ENCODE measurements around the gene BBC3. TPM values are rescaled to one million over a fixed set of nuclear protein-coding genes. Genes with fewer than 3 reads are reported as not detected.
A peak's percentile ranks its signal among the peaks of the same experiment; 100 is the strongest.

The BBC3 gene
- total and polyA plus RNA-seq, 4 experiments from 2014 or later = 3.7 to 32.2 (median 20.0) TPM

GRCh38 chr19:47228937-47229675 is 1.9 kb downstream of the BBC3 start:
- Histone ChIP-seq H3K27me3 (ENCODE audit: insufficient read depth, low read length) (no peaks in the 10 kb centered on the region), H3K4me1 (ENCODE audit: insufficient read depth, low read length) (peaks cover 58% of the 10 kb centered on the region), H3K36me3 (ENCODE audit: insufficient read depth, low read length) (no peaks in the 10 kb centered on the region), H3K4me3 (ENCODE audit: low read length in 2 of 2) (peak overlapping the region; percentile 49 to 85), H3K9me3 (ENCODE audit: control insufficient read depth in 1 of 2, low read length in 2 of 2) (no peaks in the 10 kb centered on the region), H3K27ac (ENCODE audit: low read depth, low read length) (peak overlapping the region; percentile 45)
- DNase-seq = peak; percentile 43 to 76 (median 50)
- ChIA-PET POLR2A (ENCODE audit: partially characterized antibody) (interaction anchor here (0.8 to 6.3 kb wide), 9 partner anchors 9 to 99 kb away, joined by 3 to 156 read pairs (median 5); partner anchors contain the start of genes CCDC9, INAFM1 and SAE1), CTCF (ENCODE audit: partially characterized antibody) (interaction anchor here (0.8 to 1.8 kb wide), 4 partner anchors 10 to 19 kb away, joined by 3 to 7 read pairs (median 4); no protein-coding TSS in a partner anchor)
- H3K4me3 Mint-ChIP-seq = no peak overlapping the region
- peaks cover 19 to 39% (median 27%) of the 10 kb centered on the region in 4 donors for H3K4me1 Mint-ChIP-seq
- H3K9me3 Mint-ChIP-seq = no peaks in the 10 kb centered on the region
- intact Hi-C loops (cut with micrococcal nuclease) = loop anchor here (5.0 kb wide), 2 partner anchors 42 to 72 kb away; no protein-coding TSS in a partner anchor
- no peak overlapping the region for H3K27ac Mint-ChIP-seq
- H3K27me3 Mint-ChIP-seq = no peaks in the 10 kb centered on the region
- no peaks in the 10 kb centered on the region for H3K36me3 Mint-ChIP-seq

- peaks cover 19 to 39% (median 27%) of the 10 kb centered on the region in 4 donors for H3K4me1 Mint-ChIP-seq
These were observed 2.6 kb downstream of the BBC3 start for GRCh38 chr19:47228168-47228936.

GRCh38 chr19:47227352-47228167 is 3.4 kb downstream of the BBC3 start:
- POLR2A ChIA-PET (ENCODE audit: partially characterized antibody) = interaction anchor here (0.5 to 6.3 kb wide), 16 partner anchors 11 to 133 kb away, joined by 3 to 156 read pairs (median 22); partner anchors contain the start of genes CCDC9, SAE1 and ZC3H4
- H3K9me3 ChIP-seq (ENCODE audit: control insufficient read depth in 1 of 2, low read length in 2 of 2) = no peaks in the 10 kb centered on the region
- H3K27ac ChIP-seq (ENCODE audit: low read depth, low read length) = peak overlapping the region; percentile 80
- H3K9me3 Mint-ChIP-seq = no peaks in the 10 kb centered on the region
- H3K27me3 Mint-ChIP-seq = no peaks in the 10 kb centered on the region
- H3K36me3 Mint-ChIP-seq = no peaks in the 10 kb centered on the region
- peak in 4 of 5 donors; percentile 24 to 74 (median 28) for DNase-seq
- no peaks in the 10 kb centered on the region for H3K36me3 ChIP-seq (ENCODE audit: insufficient read depth, low read length)
- H3K27ac Mint-ChIP-seq = peak overlapping the region in 6 of 7 donors; percentile 39 to 89 (median 74)
- peak overlapping the region; percentile 17 to 52 for H3K4me3 ChIP-seq (ENCODE audit: low read length in 2 of 2)
- peaks cover 55% of the 10 kb centered on the region for H3K4me1 ChIP-seq (ENCODE audit: insufficient read depth, low read length)
- intact Hi-C loops (cut with micrococcal nuclease) = loop anchor here (5.0 kb wide), 2 partner anchors 40 to 70 kb away; no protein-coding TSS in a partner anchor
- CTCF ChIA-PET (ENCODE audit: partially characterized antibody) = interaction anchor here (2.0 to 6.8 kb wide), 6 partner anchors 11 to 77 kb away, joined by 6 to 81 read pairs (median 19); no protein-coding TSS in a partner anchor
- no peaks in the 10 kb centered on the region for H3K27me3 ChIP-seq (ENCODE audit: insufficient read depth, low read length)
- peaks cover 16 to 34% (median 23%) of the 10 kb centered on the region in 4 donors for H3K4me1 Mint-ChIP-seq
- H3K4me3 Mint-ChIP-seq = peak overlapping the region; percentile 57 to 86 (median 76)

More at GRCh38 chr19:47228168-47228936, 2.6 kb downstream of the BBC3 start:
- Histone ChIP-seq H3K9me3 (ENCODE audit: control insufficient read depth in 1 of 2, low read length in 2 of 2) (no peaks in the 10 kb centered on the region), H3K4me1 (ENCODE audit: insufficient read depth, low read length) (peaks cover 58% of the 10 kb centered on the region), H3K27ac (ENCODE audit: low read depth, low read length) (peak overlapping the region; percentile 45), H3K4me3 (ENCODE audit: low read length in 2 of 2) (peak overlapping the region; percentile 49 to 85), H3K27me3 (ENCODE audit: insufficient read depth, low read length) (no peaks in the 10 kb centered on the region), H3K36me3 (ENCODE audit: insufficient read depth, low read length) (no peaks in the 10 kb centered on the region)
- no peaks in the 10 kb centered on the region for H3K9me3 Mint-ChIP-seq
- intact Hi-C loops (cut with micrococcal nuclease) = loop anchor here (5.0 kb wide), 2 partner anchors 41 to 71 kb away; no protein-coding TSS in a partner anchor
- ChIA-PET CTCF (ENCODE audit: partially characterized antibody) (interaction anchor here (1.8 to 6.8 kb wide), 2 partner anchors 16 kb away, joined by 7 to 62 read pairs; no protein-coding TSS in a partner anchor), POLR2A (ENCODE audit: partially characterized antibody) (interaction anchor here (0.8 to 6.3 kb wide), 11 partner anchors 10 to 116 kb away, joined by 3 to 156 read pairs (median 36); partner anchors contain the start of genes CCDC9, SAE1 and ZC3H4)
- no peaks in the 10 kb centered on the region for H3K36me3 Mint-ChIP-seq
- H3K4me3 Mint-ChIP-seq = no peak overlapping the region
- DNase-seq = peak in 4 of 5 donors; percentile 36 to 71 (median 44)
- H3K27me3 Mint-ChIP-seq = no peaks in the 10 kb centered on the region
- H3K27ac Mint-ChIP-seq = no peak overlapping the region

GRCh38 chr19:47226426-47227351 is 4.3 kb downstream of the BBC3 start:
- intact Hi-C loops (cut with micrococcal nuclease) = loop anchor here (1.0 to 5.0 kb wide), 4 partner anchors 16 to 69 kb away; no protein-coding TSS in a partner anchor
- Histone ChIP-seq H3K36me3 (ENCODE audit: insufficient read depth, low read length) (peaks cover 5% of the 10 kb centered on the region), H3K4me1 (ENCODE audit: insufficient read depth, low read length) (peaks cover 46% of the 10 kb centered on the region), H3K9me3 (ENCODE audit: control insufficient read depth in 1 of 2, low read length in 2 of 2) (no peaks in the 10 kb centered on the region), H3K27ac (ENCODE audit: low read depth, low read length) (peak overlapping the region; percentile 80), H3K27me3 (ENCODE audit: insufficient read depth, low read length) (no peaks in the 10 kb centered on the region), H3K4me3 (ENCODE audit: low read length in 2 of 2) (peak overlapping the region; percentile 52 to 69)
- H3K36me3 Mint-ChIP-seq = no peaks in the 10 kb centered on the region
- H3K27me3 Mint-ChIP-seq = no peaks in the 10 kb centered on the region
- CTCF ChIA-PET (ENCODE audit: partially characterized antibody) = interaction anchor here (0.8 to 6.8 kb wide), 12 partner anchors 12 to 96 kb away, joined by 3 to 81 read pairs (median 10); partner anchors contain the start of gene SAE1
- peak overlapping the region; percentile 65 to 88 (median 81) for H3K4me3 Mint-ChIP-seq
- H3K9me3 Mint-ChIP-seq = no peaks in the 10 kb centered on the region
- peaks cover 10 to 25% (median 15%) of the 10 kb centered on the region in 4 donors for H3K4me1 Mint-ChIP-seq
- peak in 4 of 5 donors; percentile 27 to 77 (median 29) for DNase-seq
- POLR2A ChIA-PET (ENCODE audit: partially characterized antibody) = interaction anchor here (0.5 to 6.3 kb wide), 25 partner anchors 9 to 257 kb away, joined by 3 to 156 read pairs (median 8); partner anchors contain the start of genes CCDC9, INAFM1, KPTN and SAE1
- peak overlapping the region in 6 of 7 donors; percentile 81 to 91 (median 84) for H3K27ac Mint-ChIP-seq

- Histone ChIP-seq H3K36me3 (ENCODE audit: insufficient read depth, low read length) (peaks cover 7% of the 10 kb centered on the region), H3K4me1 (ENCODE audit: insufficient read depth, low read length) (peaks cover 41% of the 10 kb centered on the region), H3K27me3 (ENCODE audit: insufficient read depth, low read length) (no peaks in the 10 kb centered on the region), H3K4me3 (ENCODE audit: low read length in 2 of 2) (peak overlapping the region in 1 of 2 donors; percentile 52), H3K9me3 (ENCODE audit: control insufficient read depth in 1 of 2, low read length in 2 of 2) (no peaks in the 10 kb centered on the region), H3K27ac (ENCODE audit: low read depth, low read length) (peak overlapping the region; percentile 80)
- DNase-seq = peak; percentile 83 to 87 (median 84)
- ChIA-PET POLR2A (ENCODE audit: partially characterized antibody) (interaction anchor here (0.6 to 6.3 kb wide), 27 partner anchors 8 to 438 kb away, joined by 3 to 156 read pairs (median 7); partner anchors contain the start of genes CCDC9, INAFM1, KPTN and SAE1), CTCF (ENCODE audit: partially characterized antibody) (interaction anchor here (0.8 to 6.8 kb wide), 15 partner anchors 13 to 95 kb away, joined by 3 to 81 read pairs (median 7); partner anchors contain the start of gene SAE1)
- H3K9me3 Mint-ChIP-seq = no peaks in the 10 kb centered on the region
- H3K36me3 Mint-ChIP-seq = no peaks in the 10 kb centered on the region
- intact Hi-C loops (cut with micrococcal nuclease) = loop anchor here (1.0 to 5.0 kb wide), 4 partner anchors 16 to 69 kb away; no protein-coding TSS in a partner anchor
- peak overlapping the region; percentile 22 to 79 (median 64) for H3K4me3 Mint-ChIP-seq
- peaks cover 5 to 20% (median 11%) of the 10 kb centered on the region in 4 donors for H3K4me1 Mint-ChIP-seq
- H3K27me3 Mint-ChIP-seq = no peaks in the 10 kb centered on the region
- peak overlapping the region; percentile 74 to 96 (median 89) for H3K27ac Mint-ChIP-seq
These were observed 5.1 kb downstream of the BBC3 start for GRCh38 chr19:47225746-47226425.

Measured in CD4-positive, alpha-beta memory T cell (primary cell).